AG04449 (cell line): Measurements from ENCODE around the gene SLC47A2.

Experiments
- CTCF ChIA-PET: fragments of 350-600 bp; formaldehyde crosslinking; extraction: SDS; loops from one replicate; lab custom pipeline; 2021; ENCODE audit warnings: antibody characterized with exemption; lab: Yijun Ruan, JAX
- POLR2A ChIA-PET: fragments of 400-600, 350-600 bp; formaldehyde crosslinking; extraction: SDS; loops from one replicate; lab custom pipeline; 2020; ENCODE audit warnings: antibody characterized with exemption, inconsistent platforms; lab: Yijun Ruan, JAX
- DNase-seq: peaks from one replicate; pipeline ENCODE4 v3.0.0-alpha.2; 2010; ENCODE audit warnings: low read depth, low spot score
- H3K4me3 ChIP-seq: 2 replicates; pipeline ENCODE4 v1.5.1; 2011; ENCODE audit warnings: low read depth, mild to moderate bottlenecking, control low read depth, low read length
- TF ChIP-seq, protein P1 (sequence below): IDR thresholded peaks from one replicate; pipeline ENCODE4 v1.5.1; 2011; ENCODE audit warnings: mild to moderate bottlenecking, moderate library complexity, low read length, control low read depth, inconsistent platforms; ENCODE audit not compliant: insufficient read depth; ENCODE audit errors: missing control alignments

Gene SLC47A2

DNA sequence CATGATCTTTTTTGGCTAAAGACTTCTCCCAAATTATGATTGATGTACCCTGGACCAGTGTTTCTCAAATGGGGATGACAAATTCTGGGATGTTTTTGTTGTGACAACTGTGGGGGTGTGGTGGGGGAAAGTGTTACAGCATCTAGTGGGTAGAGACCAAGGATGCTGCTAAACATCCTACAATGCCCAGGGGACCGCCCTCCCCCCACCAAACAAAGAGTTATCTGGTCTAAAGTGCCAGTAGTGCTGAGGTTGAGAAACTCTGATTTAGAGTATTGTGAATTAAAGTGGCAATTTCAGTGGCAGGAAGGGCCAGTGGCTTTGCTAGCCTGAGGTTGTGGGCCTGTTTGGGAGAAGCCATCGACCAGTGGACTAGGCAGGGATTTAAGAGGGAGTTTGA, 33.3 kb downstream of the SLC47A2 start:
- ChIA-PET POLR2A (no interaction called here), CTCF (no interaction called here)
- TF ChIP-seq, protein P1, sequence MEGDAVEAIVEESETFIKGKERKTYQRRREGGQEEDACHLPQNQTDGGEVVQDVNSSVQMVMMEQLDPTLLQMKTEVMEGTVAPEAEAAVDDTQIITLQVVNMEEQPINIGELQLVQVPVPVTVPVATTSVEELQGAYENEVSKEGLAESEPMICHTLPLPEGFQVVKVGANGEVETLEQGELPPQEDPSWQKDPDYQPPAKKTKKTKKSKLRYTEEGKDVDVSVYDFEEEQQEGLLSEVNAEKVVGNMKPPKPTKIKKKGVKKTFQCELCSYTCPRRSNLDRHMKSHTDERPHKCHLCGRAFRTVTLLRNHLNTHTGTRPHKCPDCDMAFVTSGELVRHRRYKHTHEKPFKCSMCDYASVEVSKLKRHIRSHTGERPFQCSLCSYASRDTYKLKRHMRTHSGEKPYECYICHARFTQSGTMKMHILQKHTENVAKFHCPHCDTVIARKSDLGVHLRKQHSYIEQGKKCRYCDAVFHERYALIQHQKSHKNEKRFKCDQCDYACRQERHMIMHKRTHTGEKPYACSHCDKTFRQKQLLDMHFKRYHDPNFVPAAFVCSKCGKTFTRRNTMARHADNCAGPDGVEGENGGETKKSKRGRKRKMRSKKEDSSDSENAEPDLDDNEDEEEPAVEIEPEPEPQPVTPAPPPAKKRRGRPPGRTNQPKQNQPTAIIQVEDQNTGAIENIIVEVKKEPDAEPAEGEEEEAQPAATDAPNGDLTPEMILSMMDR = no peak
- no peak for DNase-seq
- no peak overlapping the region for H3K4me3 ChIP-seq

DNA sequence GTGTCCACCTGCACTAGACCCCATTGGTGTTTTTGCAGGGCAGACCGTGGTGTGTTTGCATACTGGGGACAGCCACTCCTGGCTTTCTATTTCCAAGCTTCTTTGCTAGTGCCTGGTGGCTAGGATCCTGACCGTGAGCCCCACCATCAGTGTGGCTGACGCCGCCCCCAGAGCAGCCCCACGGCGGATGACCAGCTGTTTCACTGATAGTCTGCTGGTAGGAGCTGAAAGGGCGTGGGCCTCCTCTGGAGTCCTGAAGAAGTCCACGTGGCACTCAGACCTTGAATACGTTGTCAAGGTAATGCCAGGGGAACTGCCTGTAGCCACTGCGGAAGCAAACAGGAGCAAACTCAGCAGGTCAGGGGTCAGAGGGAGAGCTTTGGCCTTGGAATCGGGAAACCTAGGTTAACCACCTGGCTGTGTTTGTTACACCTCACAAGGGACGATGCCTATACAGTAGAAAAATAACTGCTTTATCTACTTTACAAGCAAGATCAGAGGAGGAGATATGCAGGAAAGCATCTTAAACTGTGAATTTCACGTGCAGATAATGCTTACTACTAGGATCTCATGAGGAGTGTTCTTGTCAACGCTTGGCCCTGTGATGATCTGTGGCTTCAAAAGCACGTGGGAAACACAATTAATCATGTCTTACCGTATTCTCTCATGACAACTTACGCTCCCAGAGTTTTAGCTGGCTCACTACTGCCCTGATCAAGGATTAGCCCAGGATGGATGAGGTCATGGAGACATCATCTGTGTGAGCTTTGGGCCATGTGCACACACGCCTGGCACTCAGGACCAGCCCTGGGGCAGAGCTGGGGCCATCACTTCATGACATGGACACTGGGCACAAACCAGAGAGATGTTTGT, 37.6 kb downstream of the SLC47A2 start:
- POLR2A ChIA-PET = no interaction called here
- TF ChIP-seq, protein P1 = no peak
- DNase-seq = no peak
- CTCF ChIA-PET = interaction anchor here (1.4 kb wide), 1 partner anchor 29 kb away, joined by 4 read pairs; no protein-coding TSS in a partner anchor
- no peak overlapping the region for H3K4me3 ChIP-seq

- CTCF ChIA-PET = interaction anchor here (0.9 to 1.3 kb wide), 2 partner anchors 44 to 85 kb away, joined by 3 to 4 read pairs; no protein-coding TSS in a partner anchor
- no peak overlapping the region for H3K4me3 ChIP-seq
- POLR2A ChIA-PET = no interaction called here
- no peak for DNase-seq
- TF ChIP-seq, protein P1 = no peak
These were observed 38.5 kb downstream of the SLC47A2 start for GRCh38 chr17:19677736-19678379.

DNA sequence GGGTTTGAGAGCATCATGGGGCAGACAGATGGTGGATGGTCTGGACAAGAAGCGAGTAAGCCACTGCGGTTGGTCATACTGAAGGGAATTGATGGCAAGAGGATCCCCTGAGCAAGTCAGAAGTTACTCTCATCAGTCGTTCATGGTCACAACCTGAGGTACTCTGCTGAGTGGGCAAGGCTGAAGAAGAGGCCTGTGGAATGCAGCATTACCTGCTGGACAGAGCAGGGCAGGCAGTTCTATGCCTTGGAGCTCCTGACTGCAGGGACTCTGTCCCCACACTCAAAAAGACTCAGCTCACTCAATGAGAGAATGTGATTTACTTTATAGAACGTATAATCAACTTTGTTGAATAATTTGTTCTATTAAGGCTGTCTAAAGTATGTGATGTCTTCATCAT, 39.5 kb downstream of the SLC47A2 start:
- TF ChIP-seq, protein P1 = no peak
- ChIA-PET CTCF (interaction anchor here (0.9 to 1.3 kb wide), 2 partner anchors 45 to 86 kb away, joined by 3 to 4 read pairs; no protein-coding TSS in a partner anchor), POLR2A (no interaction called here)
- DNase-seq = no peak
- H3K4me3 ChIP-seq = no peak overlapping the region

- no peak overlapping the region for H3K4me3 ChIP-seq
- POLR2A ChIA-PET = no interaction called here
- DNase-seq = no peak
- CTCF ChIA-PET = no interaction called here
- TF ChIP-seq, protein P1 = no peak
These were observed 42.8 kb downstream of the SLC47A2 start for GRCh38 chr17:19673623-19674022.
